Mesendoderm (in vitro differentiated cells): ENCODE measurements around the gene TAOK3.
A peak's percentile ranks its signal among the peaks of the same experiment; 100 is the strongest.

Source experiments
- DNase-seq: peaks from one replicate; pipeline ENCODE4 v3.0.0; 2013
- H2AK5ac ChIP-seq: 2 replicates; pipeline ENCODE4 v1.6.1; 2013; ENCODE audit warnings: low read length, inconsistent platforms
- H2BK120ac ChIP-seq: 2 replicates; pipeline ENCODE4 v1.6.1; 2013; ENCODE audit warnings: low read depth, mild to moderate bottlenecking, low read length, moderate library complexity, mixed read lengths
- H2BK15ac ChIP-seq: replicated peaks from 2 replicates; pipeline ENCODE4 v1.6.1; 2013; ENCODE audit warnings: low read depth, mild to moderate bottlenecking, moderate library complexity
- H2BK5ac ChIP-seq: 2 replicates; pipeline ENCODE4 v1.6.1; 2013; ENCODE audit warnings: low read length, inconsistent platforms
- H3K18ac ChIP-seq: 2 replicates; pipeline ENCODE4 v1.6.1; 2013; ENCODE audit warnings: mild to moderate bottlenecking, low read length, mixed read lengths
- H3K23ac ChIP-seq: one replicate; pipeline ENCODE4 v1.6.1; 2013; ENCODE audit warnings: low read length
- H3K27ac ChIP-seq: 2 replicates; pipeline ENCODE4 v1.5.1; 2013; ENCODE audit warnings: low read depth, mild to moderate bottlenecking, inconsistent platforms, low read length, moderate library complexity
- H3K27me3 ChIP-seq: 2 replicates; pipeline ENCODE4 v1.6.1; 2013; ENCODE audit warnings: low read length, control low read depth, mild to moderate bottlenecking, inconsistent platforms; ENCODE audit not compliant: insufficient read depth, poor library complexity
- H3K36me3 ChIP-seq: 2 replicates; pipeline ENCODE4 v1.6.1; 2013; ENCODE audit warnings: low read length, inconsistent platforms; ENCODE audit not compliant: control insufficient read depth, insufficient read depth
- H3K4ac ChIP-seq: one replicate; pipeline ENCODE4 v1.6.1; 2013; ENCODE audit warnings: low read depth, mild to moderate bottlenecking, low read length, moderate library complexity
- H3K4me1 ChIP-seq: 2 replicates; pipeline ENCODE4 v1.6.1; 2013; ENCODE audit warnings: low read depth, low read length, inconsistent platforms; ENCODE audit not compliant: control insufficient read depth
- H3K4me2 ChIP-seq: 2 replicates; pipeline ENCODE4 v1.6.1; 2013; ENCODE audit warnings: low read length
- H3K4me3 ChIP-seq: 2 replicates; pipeline ENCODE4 v1.5.1; 2013; ENCODE audit warnings: mild to moderate bottlenecking, low read length
- H3K56ac ChIP-seq: one replicate; pipeline ENCODE4 v1.6.1; 2013; ENCODE audit warnings: low read length
- H3K79me1 ChIP-seq: 2 replicates; pipeline ENCODE4 v1.6.1; 2013; ENCODE audit warnings: low read length, inconsistent platforms
- H3K79me2 ChIP-seq: 2 replicates; pipeline ENCODE4 v1.6.1; 2013; ENCODE audit warnings: mild to moderate bottlenecking, low read length; ENCODE audit not compliant: control insufficient read depth, insufficient read depth
- H3K9ac ChIP-seq: 2 replicates; pipeline ENCODE4 v1.6.1; 2013; ENCODE audit warnings: low read length, inconsistent platforms
- H4K5ac ChIP-seq: one replicate; pipeline ENCODE4 v1.6.1; 2013; ENCODE audit warnings: low read length
- H4K8ac ChIP-seq: one replicate; pipeline ENCODE4 v1.6.1; 2013; ENCODE audit warnings: low read depth, mild to moderate bottlenecking, control low read depth, low read length, moderate library complexity
- WGBS: extraction: QIAGEN DNeasy Blood & Tissue Kit; methylation state at CpG from one replicate; pipeline ENCODE4 v1.1.7; 2013; ENCODE audit warnings: low lambda C conversion rate, missing lambda C conversion rate; ENCODE audit not compliant: insufficient coverage; ENCODE audit errors: extremely low coverage; 5-methylcytosine and 5-hydroxymethylcytosine counted together

TAOK3 gene

GRCh38 chr12:118102070-118102469 lies 270.6 kb downstream of the TAOK3 start:
- Histone ChIP-seq H3K23ac (no peak overlapping the region), H3K79me2 (peaks cover 9% of the 10 kb centered on the region), H3K4me3 (no peak overlapping the region), H3K56ac (peak overlapping the region; percentile 60), H3K4ac (no peak overlapping the region), H2BK120ac (no peak overlapping the region), H4K5ac (no peak overlapping the region), H3K27ac (no peak overlapping the region), H3K79me1 (no peaks in the 10 kb centered on the region), H3K9ac (peak overlapping the region; percentile 40), H3K4me1 (peaks cover 8% of the 10 kb centered on the region), H3K36me3 (no peaks in the 10 kb centered on the region), H3K4me2 (peak overlapping the region; percentile 44), H4K8ac (no peak overlapping the region), H3K18ac (no peak overlapping the region), H2BK15ac (no peak overlapping the region), H3K27me3 (no peaks in the 10 kb centered on the region), H2AK5ac (peak overlapping the region; percentile 78), H2BK5ac (no peak overlapping the region)
- no CpG with 5 or more reads among the region's 6 CpGs for WGBS
- DNase-seq, result peak; percentile 93

- no peaks in the 10 kb centered on the region for H3K79me1 ChIP-seq
- H2BK120ac ChIP-seq, result no peak overlapping the region
- no peaks in the 10 kb centered on the region for H3K27me3 ChIP-seq
- H3K9ac ChIP-seq, result no peak overlapping the region
- H2BK15ac ChIP-seq, result no peak overlapping the region
- no peak overlapping the region for H3K4me2 ChIP-seq
- no peak overlapping the region for H2BK5ac ChIP-seq
- no peak for DNase-seq
- H3K36me3 ChIP-seq, result no peaks in the 10 kb centered on the region
- peaks cover 11% of the 10 kb centered on the region for H3K79me2 ChIP-seq
- no peak overlapping the region for H3K18ac ChIP-seq
- H3K23ac ChIP-seq, result no peak overlapping the region
- no peak overlapping the region for H2AK5ac ChIP-seq
- no CpG with 5 or more reads among the region's 3 CpGs for WGBS
- H4K5ac ChIP-seq, result no peak overlapping the region
- H3K4me3 ChIP-seq, result no peak overlapping the region
- H3K4ac ChIP-seq, result no peak overlapping the region
- no peak overlapping the region for H3K27ac ChIP-seq
- H3K4me1 ChIP-seq, result peaks cover 8% of the 10 kb centered on the region
- H4K8ac ChIP-seq, result no peak overlapping the region
- no peak overlapping the region for H3K56ac ChIP-seq
Observed at GRCh38 chr12:118101051-118101450, 271.7 kb downstream of the TAOK3 start.
